Testis (tissue), 2 donors: ENCODE measurements around the gene COL6A5.

ENCODE experiments used
- POLR2A ChIP-seq: fragments of 450-650 bp; IDR thresholded peaks from one replicate; pipeline ENCODE4 v1.6.1; 2017; ENCODE audit warnings: antibody characterized with exemption, mild to moderate bottlenecking, moderate library complexity
- TF ChIP-seq, protein P1 (sequence below), 3 experiments: fragments of 450-650 bp in 2 of 3; fragments of 200-600 bp in 1 of 3; sonication (generic) in 1 of 3; IDR thresholded peaks; one replicate each; pipeline ENCODE4 v1.5.1; 2016 to 2019; ENCODE audit warnings: antibody characterized with exemption in 3 of 3, mild to moderate bottlenecking in 2 of 3, moderate library complexity in 1 of 3

GRCh38 chr3:130412991-130413560 is 67.6 kb downstream of the COL6A5 start:
- TF ChIP-seq, protein P1, sequence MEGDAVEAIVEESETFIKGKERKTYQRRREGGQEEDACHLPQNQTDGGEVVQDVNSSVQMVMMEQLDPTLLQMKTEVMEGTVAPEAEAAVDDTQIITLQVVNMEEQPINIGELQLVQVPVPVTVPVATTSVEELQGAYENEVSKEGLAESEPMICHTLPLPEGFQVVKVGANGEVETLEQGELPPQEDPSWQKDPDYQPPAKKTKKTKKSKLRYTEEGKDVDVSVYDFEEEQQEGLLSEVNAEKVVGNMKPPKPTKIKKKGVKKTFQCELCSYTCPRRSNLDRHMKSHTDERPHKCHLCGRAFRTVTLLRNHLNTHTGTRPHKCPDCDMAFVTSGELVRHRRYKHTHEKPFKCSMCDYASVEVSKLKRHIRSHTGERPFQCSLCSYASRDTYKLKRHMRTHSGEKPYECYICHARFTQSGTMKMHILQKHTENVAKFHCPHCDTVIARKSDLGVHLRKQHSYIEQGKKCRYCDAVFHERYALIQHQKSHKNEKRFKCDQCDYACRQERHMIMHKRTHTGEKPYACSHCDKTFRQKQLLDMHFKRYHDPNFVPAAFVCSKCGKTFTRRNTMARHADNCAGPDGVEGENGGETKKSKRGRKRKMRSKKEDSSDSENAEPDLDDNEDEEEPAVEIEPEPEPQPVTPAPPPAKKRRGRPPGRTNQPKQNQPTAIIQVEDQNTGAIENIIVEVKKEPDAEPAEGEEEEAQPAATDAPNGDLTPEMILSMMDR (IDR thresholded peaks at IDR 0.05), result no peak
- TF ChIP-seq POLR2A, result no peak
